ENCODE results near the gene KRTAP1-4.

The KRTAP1-4 gene, protein sequence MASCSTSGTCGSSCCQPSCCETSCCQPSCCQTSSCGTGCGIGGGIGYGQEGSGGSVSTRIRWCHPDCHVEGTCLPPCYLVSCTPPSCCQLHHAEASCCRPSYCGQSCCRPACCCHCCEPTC

GRCh38 chr17:41029633-41030245 is at the start of gene KRTAP1-4:
KRTAP1-4 (minus strand) TSS chr17:41030195; CDS start chr17:41030078, 117 bp downstream.
- no peak for TF ChIP-seq CTCF (IDR thresholded peaks at IDR 0.05; ENCODE audit: extremely low read depth, insufficient read depth, missing control alignments)
- no peak for DNase-seq (ENCODE audit: low spot score)
- in situ Hi-C loops (cut with MboI; ENCODE audit: low pct_unique_long_range_greater_than_20kb, low sequenced_read_pairs, unreplicated experiment) = no loop called here

DNA sequence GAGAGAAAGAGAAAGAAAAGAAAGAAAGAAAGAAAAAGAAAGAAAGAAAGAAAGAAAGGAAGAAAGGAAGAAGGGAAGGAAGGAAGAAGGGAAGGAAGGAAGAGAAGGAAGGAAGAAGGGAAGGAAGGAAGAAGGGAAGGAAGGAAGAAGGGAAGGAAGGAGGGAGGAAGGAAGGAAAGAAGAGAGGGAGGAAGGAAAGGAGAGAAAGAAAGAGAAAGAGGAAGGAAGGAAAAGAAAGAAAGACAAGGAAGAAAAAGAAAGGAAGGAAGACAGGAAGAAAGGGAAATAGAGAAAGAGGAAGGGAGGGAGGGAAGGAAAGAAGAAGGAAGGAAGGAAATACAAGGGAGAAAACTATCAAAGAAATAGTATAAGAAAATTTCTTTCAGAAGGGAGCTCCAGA is 46.8 kb upstream of the KRTAP1-4 start:
- no peak for TF ChIP-seq CTCF (IDR thresholded peaks at IDR 0.05; ENCODE audit: extremely low read depth, insufficient read depth, missing control alignments)
- in situ Hi-C loops (cut with MboI; ENCODE audit: low pct_unique_long_range_greater_than_20kb, low sequenced_read_pairs, unreplicated experiment) = no loop called here
- no peak for DNase-seq (ENCODE audit: low spot score)

GRCh38 chr17:41073676-41074075 is 43.7 kb upstream of the KRTAP1-4 start:
- no peak for TF ChIP-seq CTCF (IDR thresholded peaks at IDR 0.05; ENCODE audit: extremely low read depth, insufficient read depth, missing control alignments)
- in situ Hi-C loops (cut with MboI; ENCODE audit: low pct_unique_long_range_greater_than_20kb, low sequenced_read_pairs, unreplicated experiment) = no loop called here
- DNase-seq (ENCODE audit: low spot score) = no peak

DNA sequence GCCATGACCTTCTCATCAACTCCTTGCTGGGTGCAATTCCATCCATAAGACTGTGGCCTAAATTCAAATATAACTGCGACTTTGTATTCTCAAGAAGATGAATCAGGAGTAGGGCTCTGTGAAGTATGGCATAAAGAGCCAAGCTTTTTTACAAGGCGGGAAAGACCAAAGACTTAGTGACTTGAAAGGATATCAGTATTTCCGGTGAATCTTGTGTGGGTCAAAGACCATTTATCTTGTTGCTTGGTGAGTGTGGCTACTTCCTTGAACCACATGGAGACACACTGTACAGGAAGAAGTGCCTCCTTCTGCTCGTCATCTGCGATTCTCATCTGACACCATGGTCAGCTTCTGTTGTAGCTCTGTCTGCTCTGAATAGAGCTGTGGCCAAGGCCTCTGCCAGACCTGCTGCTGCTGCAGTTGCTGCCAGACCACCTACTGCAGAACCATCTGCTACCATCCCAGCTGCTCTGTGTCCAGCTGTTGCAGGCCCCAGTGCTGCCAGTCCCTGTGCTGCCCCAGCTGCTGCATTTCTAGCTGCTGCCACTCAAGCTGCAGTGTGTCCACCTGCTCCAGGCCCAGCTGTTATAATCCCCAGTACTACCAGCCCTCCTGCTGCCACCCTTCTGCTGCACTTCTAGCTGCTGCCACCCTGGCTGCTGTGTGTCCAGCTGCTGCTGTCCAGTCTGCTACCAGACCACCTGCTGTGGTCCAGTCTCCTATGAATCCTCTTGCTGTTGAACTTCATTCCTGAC is 41.8 kb upstream of the KRTAP1-4 start:
- no peak for DNase-seq (ENCODE audit: low spot score)
- TF ChIP-seq CTCF (IDR thresholded peaks at IDR 0.05; ENCODE audit: extremely low read depth, insufficient read depth, missing control alignments) = no peak
- in situ Hi-C loops (cut with MboI; ENCODE audit: low pct_unique_long_range_greater_than_20kb, low sequenced_read_pairs, unreplicated experiment) = no loop called here

DNA sequence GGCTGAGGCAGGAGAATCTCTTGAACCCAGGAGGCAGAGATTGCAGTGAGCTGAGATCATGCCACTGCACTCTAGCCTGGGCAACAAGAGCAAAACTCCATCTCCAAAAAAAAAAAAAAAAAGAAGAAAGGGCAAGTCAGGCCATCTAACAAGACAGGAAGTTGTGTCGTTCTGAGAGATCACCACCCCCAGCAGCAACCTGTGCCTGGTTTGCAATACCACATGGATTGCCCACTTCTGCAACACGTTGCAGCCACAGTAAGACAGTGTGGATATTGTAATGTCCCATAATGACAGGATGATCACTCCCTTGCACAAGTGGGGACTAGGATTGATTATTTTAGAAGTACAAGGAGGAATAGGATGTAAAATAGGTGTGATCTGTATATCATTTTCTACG is 39.0 kb upstream of the KRTAP1-4 start:
- no peak for TF ChIP-seq CTCF (IDR thresholded peaks at IDR 0.05; ENCODE audit: extremely low read depth, insufficient read depth, missing control alignments)

GRCh38 chr17:41067281-41067680 is 37.3 kb upstream of the KRTAP1-4 start:
- in situ Hi-C loops (cut with MboI; ENCODE audit: low pct_unique_long_range_greater_than_20kb, low sequenced_read_pairs, unreplicated experiment) = no loop called here
- DNase-seq (ENCODE audit: low spot score) = no peak
- no peak for TF ChIP-seq CTCF (IDR thresholded peaks at IDR 0.05; ENCODE audit: extremely low read depth, insufficient read depth, missing control alignments)

More for the DNA sequence above, 39.0 kb upstream of the KRTAP1-4 start:
- in situ Hi-C loops (cut with MboI; ENCODE audit: low pct_unique_long_range_greater_than_20kb, low sequenced_read_pairs, unreplicated experiment) = no loop called here
- no peak for DNase-seq (ENCODE audit: low spot score)
